Measurements from ENCODE around the gene CAP1.

DNA sequence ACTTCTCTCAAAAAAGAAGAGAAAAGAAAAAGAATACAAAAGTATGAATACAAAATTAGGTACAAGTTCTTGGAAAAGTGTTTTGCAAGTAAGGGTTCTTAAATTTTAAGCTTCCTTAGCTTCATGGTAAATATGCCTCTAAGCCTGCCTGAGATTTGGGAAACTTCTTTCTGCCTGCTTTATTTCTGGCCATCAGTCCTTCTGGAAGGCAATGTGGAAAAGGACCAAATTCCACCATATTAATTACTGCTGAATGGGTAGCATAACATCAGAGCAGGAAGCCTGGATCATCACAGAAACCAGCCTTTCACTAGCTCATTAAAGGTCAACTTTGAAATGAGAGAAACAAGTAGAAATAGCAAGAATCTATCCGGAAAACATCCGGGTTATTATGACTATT is 39.1 kb upstream of the CAP1 start:
- TF ChIP-seq EZH2 (IDR thresholded peaks at IDR 0.05; ENCODE audit: borderline replicate concordance, control insufficient read depth, low read depth, low read length) (no peak), BACH1 (IDR thresholded peaks at IDR 0.05; ENCODE audit: borderline replicate concordance) (no peak), TBL1XR1 (IDR thresholded peaks at IDR 0.05; ENCODE audit: low read depth, low read length) (no peak), NBN (IDR thresholded peaks at IDR 0.05) (no peak), ZNF274 (IDR thresholded peaks at IDR 0.05; ENCODE audit: insufficient read depth, insufficient read length) (no peak), POLR2A (IDR thresholded peaks at IDR 0.05; ENCODE audit: low read depth, low read length) (no peak), SPI1 (IDR thresholded peaks at IDR 0.05; ENCODE audit: borderline replicate concordance, insufficient read depth, low read depth, low read length) (no peak), BMI1 (IDR thresholded peaks at IDR 0.05; ENCODE audit: borderline replicate concordance) (no peak)
- TF ChIP-seq, protein P1, sequence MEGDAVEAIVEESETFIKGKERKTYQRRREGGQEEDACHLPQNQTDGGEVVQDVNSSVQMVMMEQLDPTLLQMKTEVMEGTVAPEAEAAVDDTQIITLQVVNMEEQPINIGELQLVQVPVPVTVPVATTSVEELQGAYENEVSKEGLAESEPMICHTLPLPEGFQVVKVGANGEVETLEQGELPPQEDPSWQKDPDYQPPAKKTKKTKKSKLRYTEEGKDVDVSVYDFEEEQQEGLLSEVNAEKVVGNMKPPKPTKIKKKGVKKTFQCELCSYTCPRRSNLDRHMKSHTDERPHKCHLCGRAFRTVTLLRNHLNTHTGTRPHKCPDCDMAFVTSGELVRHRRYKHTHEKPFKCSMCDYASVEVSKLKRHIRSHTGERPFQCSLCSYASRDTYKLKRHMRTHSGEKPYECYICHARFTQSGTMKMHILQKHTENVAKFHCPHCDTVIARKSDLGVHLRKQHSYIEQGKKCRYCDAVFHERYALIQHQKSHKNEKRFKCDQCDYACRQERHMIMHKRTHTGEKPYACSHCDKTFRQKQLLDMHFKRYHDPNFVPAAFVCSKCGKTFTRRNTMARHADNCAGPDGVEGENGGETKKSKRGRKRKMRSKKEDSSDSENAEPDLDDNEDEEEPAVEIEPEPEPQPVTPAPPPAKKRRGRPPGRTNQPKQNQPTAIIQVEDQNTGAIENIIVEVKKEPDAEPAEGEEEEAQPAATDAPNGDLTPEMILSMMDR (IDR thresholded peaks at IDR 0.05 in 2 of 3, conservative IDR thresholded peaks at IDR 0.05 in 1 of 3; ENCODE audit: control insufficient read depth in 2 of 3, extremely low read depth in 1 of 3, insufficient read depth in 1 of 3, low read depth in 3 of 3, low read length in 3 of 3): no peak
- TF ChIP-seq, protein P2, sequence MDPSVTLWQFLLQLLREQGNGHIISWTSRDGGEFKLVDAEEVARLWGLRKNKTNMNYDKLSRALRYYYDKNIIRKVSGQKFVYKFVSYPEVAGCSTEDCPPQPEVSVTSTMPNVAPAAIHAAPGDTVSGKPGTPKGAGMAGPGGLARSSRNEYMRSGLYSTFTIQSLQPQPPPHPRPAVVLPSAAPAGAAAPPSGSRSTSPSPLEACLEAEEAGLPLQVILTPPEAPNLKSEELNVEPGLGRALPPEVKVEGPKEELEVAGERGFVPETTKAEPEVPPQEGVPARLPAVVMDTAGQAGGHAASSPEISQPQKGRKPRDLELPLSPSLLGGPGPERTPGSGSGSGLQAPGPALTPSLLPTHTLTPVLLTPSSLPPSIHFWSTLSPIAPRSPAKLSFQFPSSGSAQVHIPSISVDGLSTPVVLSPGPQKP (IDR thresholded peaks at IDR 0.05; ENCODE audit: low read depth, low read length): no peak
